Right lobe of liver (tissue), 4 donors: ENCODE measurements around the gene MEAF6.

Source experiments
- POLR2A ChIP-seq: fragments of 450-650 bp; IDR thresholded peaks from one replicate; pipeline ENCODE4 v1.6.1; 2017; ENCODE audit warnings: antibody characterized with exemption, mild to moderate bottlenecking
- TF ChIP-seq, protein P1 (sequence below), 4 donors: fragments of 200-600 bp in 3 of 4; fragments of 450-650 bp in 1 of 4; IDR thresholded peaks; one replicate each; pipeline versions ENCODE4 v1.5.1 to v1.8.0; 2016 to 2022; ENCODE audit warnings: antibody characterized with exemption in 4 of 4, mild to moderate bottlenecking in 2 of 4
- donor health status: DM: no; HTN: no; CAD: no.
- donor health status: DM: no; HTN: no; CAD: no.
- donor health status: DM: no; HTN: yes; CAD: no.

DNA sequence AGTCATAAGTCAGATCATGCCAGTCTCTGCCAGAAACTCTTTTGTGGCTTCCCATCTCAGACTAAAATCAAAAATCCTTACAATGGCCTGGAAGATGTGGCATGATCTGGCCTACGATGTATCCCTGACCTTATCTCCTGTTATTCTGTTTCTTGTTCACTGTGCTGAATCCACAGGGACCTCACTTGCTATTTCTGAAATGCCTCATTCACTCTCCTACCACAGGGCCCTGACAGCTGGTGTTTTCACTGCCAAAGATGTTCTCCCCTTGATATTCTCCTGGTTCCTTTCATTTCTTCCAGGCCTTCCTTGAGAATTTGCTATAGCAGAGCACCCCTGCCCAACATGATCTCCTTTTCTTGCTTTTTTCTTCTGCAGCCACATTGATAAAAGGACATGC is 43.8 kb upstream of the MEAF6 start:
- TF ChIP-seq, protein P1, sequence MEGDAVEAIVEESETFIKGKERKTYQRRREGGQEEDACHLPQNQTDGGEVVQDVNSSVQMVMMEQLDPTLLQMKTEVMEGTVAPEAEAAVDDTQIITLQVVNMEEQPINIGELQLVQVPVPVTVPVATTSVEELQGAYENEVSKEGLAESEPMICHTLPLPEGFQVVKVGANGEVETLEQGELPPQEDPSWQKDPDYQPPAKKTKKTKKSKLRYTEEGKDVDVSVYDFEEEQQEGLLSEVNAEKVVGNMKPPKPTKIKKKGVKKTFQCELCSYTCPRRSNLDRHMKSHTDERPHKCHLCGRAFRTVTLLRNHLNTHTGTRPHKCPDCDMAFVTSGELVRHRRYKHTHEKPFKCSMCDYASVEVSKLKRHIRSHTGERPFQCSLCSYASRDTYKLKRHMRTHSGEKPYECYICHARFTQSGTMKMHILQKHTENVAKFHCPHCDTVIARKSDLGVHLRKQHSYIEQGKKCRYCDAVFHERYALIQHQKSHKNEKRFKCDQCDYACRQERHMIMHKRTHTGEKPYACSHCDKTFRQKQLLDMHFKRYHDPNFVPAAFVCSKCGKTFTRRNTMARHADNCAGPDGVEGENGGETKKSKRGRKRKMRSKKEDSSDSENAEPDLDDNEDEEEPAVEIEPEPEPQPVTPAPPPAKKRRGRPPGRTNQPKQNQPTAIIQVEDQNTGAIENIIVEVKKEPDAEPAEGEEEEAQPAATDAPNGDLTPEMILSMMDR (IDR thresholded peaks at IDR 0.05) = no peak
- no peak for TF ChIP-seq POLR2A
